ENCODE measurements around the gene PAPOLB.

DNA sequence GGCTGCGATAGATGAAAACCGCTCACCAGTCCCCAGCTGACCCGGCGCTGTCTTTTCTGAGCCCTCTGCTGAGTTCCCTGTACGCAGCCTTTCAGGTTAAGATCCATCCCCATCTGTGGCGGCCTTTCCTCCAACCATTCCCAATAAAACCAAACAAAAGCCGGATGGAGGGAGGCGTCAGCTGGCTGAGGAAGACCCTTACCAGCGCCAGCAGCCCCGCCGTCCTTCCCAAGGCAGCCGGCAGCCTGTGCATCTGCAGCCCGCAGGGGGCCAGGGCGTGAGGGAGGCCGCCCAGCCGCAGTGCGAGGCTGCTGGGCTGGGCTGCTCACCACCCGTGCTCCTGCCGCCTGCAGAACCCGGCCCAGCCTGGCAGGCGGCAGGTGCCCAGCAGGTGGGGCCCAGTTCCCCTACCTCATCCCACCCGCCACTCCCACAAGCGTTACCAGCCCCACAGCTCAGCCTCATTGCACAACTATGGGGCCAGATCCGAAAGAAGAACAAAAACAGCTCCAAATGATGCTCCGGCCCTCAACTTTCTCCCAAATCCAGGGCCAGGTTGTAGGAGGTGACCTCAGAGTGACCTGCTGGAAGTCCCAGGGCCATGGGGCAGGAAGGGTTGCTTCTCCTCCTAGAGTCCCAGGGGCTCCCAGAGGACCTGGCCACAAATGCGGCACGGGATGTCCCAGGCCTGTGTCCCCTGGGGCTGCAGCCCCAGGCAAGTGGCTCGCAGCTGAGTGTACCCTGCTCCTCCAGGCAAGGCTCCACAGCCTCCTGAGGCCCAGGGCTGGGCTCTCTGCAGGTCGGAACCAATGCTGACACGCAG, 23.8 kb downstream of the PAPOLB start:
- TF ChIP-seq, protein P1, sequence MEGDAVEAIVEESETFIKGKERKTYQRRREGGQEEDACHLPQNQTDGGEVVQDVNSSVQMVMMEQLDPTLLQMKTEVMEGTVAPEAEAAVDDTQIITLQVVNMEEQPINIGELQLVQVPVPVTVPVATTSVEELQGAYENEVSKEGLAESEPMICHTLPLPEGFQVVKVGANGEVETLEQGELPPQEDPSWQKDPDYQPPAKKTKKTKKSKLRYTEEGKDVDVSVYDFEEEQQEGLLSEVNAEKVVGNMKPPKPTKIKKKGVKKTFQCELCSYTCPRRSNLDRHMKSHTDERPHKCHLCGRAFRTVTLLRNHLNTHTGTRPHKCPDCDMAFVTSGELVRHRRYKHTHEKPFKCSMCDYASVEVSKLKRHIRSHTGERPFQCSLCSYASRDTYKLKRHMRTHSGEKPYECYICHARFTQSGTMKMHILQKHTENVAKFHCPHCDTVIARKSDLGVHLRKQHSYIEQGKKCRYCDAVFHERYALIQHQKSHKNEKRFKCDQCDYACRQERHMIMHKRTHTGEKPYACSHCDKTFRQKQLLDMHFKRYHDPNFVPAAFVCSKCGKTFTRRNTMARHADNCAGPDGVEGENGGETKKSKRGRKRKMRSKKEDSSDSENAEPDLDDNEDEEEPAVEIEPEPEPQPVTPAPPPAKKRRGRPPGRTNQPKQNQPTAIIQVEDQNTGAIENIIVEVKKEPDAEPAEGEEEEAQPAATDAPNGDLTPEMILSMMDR (IDR thresholded peaks at IDR 0.05), result no peak
- TF ChIP-seq POLR2A (IDR thresholded peaks at IDR 0.05) (no peak), EP300 (IDR thresholded peaks at IDR 0.05) (no peak), POLR2AphosphoS5 (IDR thresholded peaks at IDR 0.05) (no peak)

Data from suprapubic skin (tissue), 4 donors.